Stimulated activated naive B cell treated with anti-CD40 and anti-IgM and Interleukin-4, amounts not matched to agents 10 μg/mL and 1 μg/mL and 100 μg/mL, for 72 hours (primary cell): ENCODE results near the gene TGFBRAP1.

Experiments
- ATAC-seq, 2 donors: fragments of 150-1000 bp; cut with Tn5 transposase; replicated peaks; 2 replicates each; pipeline ENCODE4 v1.10.0; 2021; ENCODE audit warnings: moderate library complexity in 1 of 2
- DNase-seq: peaks from one replicate; pipeline ENCODE4 v3.0.0; 2021
- H3K27ac Mint-ChIP-seq: one replicate; pipeline ENCODE4 v1.8.0; 2022; ENCODE audit warnings: mild to moderate bottlenecking, mixed read lengths
- H3K27me3 Mint-ChIP-seq, 2 donors: one replicate each; pipeline ENCODE4 v1.8.0; 2022; ENCODE audit warnings: mixed read lengths in 2 of 2
- H3K36me3 Mint-ChIP-seq, 2 donors: one replicate each; pipeline ENCODE4 v1.8.0; 2022; ENCODE audit warnings: mixed read lengths in 2 of 2, mild to moderate bottlenecking in 1 of 2
- H3K4me1 Mint-ChIP-seq, 2 donors: one replicate each; pipeline ENCODE4 v1.8.0; 2022; ENCODE audit warnings: mixed read lengths in 2 of 2, mild to moderate bottlenecking in 1 of 2
- H3K4me3 Mint-ChIP-seq, 2 donors: one replicate each; pipeline ENCODE4 v1.8.0; 2022; ENCODE audit warnings: mild to moderate bottlenecking in 2 of 2, mixed read lengths in 2 of 2, moderate library complexity in 1 of 2
- H3K9me3 Mint-ChIP-seq, 2 donors: one replicate each; pipeline ENCODE4 v1.8.0; 2022; ENCODE audit warnings: mixed read lengths in 2 of 2, mild to moderate bottlenecking in 1 of 2

The TGFBRAP1 gene

GRCh38 chr2:105315314-105315713, 14.2 kb downstream of the TGFBRAP1 start:
- peak overlapping the region; percentile 88 for H3K27ac Mint-ChIP-seq
- ATAC-seq (peak; percentile 28 to 53), DNase-seq (no peak)
- H3K4me1 Mint-ChIP-seq, result peaks cover 25 to 38% of the 10 kb centered on the region in 2 donors
- H3K9me3 Mint-ChIP-seq, result peaks cover under 1 to 1% of the 10 kb centered on the region in 2 donors
- peaks cover 10 to 19% of the 10 kb centered on the region in 2 donors for H3K36me3 Mint-ChIP-seq
- no peaks in the 10 kb centered on the region for H3K27me3 Mint-ChIP-seq
- no peak overlapping the region for H3K4me3 Mint-ChIP-seq

DNA sequence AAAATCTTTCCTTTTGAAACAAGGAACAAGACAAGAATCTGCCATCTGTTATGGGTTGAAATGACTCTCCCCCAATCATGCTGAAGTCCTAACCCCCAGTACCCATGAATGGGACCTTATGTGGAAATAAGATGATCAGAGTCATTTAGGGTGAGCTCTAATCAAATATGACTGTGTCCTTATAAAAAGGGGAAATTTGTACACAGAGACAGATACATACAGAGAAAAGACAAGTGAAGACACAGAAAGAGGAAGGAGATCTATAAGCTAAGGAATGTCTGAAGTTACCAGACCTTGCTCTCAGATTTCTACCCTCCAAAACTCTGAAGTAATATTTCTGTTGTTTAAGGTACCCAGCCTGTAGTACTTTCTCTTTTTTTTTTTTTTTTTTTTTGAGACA, 15.7 kb downstream of the TGFBRAP1 start:
- H3K27me3 Mint-ChIP-seq, result no peaks in the 10 kb centered on the region
- H3K9me3 Mint-ChIP-seq, result peaks cover 3 to 4% of the 10 kb centered on the region in 2 donors
- DNase-seq, result no peak
- ATAC-seq, result peak; percentile 93
- H3K36me3 Mint-ChIP-seq, result peaks cover 12 to 22% of the 10 kb centered on the region in 2 donors
- peaks cover 27 to 41% of the 10 kb centered on the region in 2 donors for H3K4me1 Mint-ChIP-seq
- no peak overlapping the region for H3K4me3 Mint-ChIP-seq
- peak overlapping the region; percentile 43 for H3K27ac Mint-ChIP-seq

DNA sequence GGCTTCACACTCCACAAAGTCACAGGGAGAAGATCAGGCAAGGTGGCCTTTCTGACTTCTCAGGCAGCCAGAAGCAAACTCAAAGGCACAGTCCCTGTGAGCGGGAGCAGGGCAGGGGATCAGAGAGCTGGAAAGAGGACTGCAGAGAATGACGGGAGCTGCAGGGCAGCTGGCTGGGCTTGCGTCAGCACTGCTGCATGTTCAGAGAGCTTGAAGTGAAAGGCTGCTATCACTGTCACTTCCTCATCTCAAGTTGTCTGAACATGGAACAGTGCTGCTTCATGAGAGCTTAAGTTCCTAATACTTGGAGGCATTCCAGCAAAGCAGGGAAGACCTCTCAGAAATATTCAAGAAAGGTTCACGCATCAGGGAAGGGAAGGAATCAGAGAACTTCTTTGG, 20.4 kb downstream of the TGFBRAP1 start:
- H3K27me3 Mint-ChIP-seq, result no peaks in the 10 kb centered on the region
- peaks cover 20 to 38% of the 10 kb centered on the region in 2 donors for H3K4me1 Mint-ChIP-seq
- peaks cover 3 to 4% of the 10 kb centered on the region in 2 donors for H3K9me3 Mint-ChIP-seq
- peaks cover 31 to 34% of the 10 kb centered on the region in 2 donors for H3K36me3 Mint-ChIP-seq
- DNase-seq, result no peak
- ATAC-seq, result peak; percentile 62 to 73
- no peak overlapping the region for H3K4me3 Mint-ChIP-seq
- H3K27ac Mint-ChIP-seq, result no peak overlapping the region

DNA sequence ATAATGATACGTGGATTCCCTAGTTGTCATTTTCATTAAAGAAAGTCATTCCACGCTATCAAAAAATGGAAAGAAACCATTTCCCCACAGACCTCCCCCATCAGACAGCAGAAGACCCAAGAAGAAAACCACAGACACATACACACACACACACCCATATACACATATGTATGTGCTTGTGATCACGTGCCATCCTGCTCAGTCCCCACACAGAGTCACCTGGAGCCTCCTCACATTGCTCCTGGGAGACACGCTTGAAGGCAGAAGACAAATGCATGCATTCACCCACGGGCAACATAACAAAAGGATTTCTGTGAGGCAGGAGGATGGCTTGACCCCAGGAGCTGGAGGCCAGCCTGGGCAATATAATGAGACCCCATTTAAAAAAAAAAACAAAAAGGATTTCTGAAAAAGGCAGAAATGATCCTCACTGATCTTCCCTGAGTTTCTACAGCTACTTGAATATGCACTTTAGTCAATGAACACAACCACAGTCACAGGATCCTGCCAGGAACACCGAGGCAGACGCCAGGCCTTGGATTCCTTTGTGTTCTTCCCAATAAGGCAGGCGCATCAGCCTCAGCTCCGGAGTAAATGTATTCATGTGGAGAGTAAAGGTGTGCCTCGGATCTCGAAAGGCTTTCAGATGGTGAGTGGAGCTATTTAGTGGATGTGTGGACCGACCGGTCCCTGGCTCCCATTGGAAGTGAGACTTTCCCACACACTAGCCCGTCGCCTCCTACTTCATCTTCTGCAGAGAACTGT, 21.0 kb downstream of the TGFBRAP1 start:
- peaks cover 18 to 41% of the 10 kb centered on the region in 2 donors for H3K4me1 Mint-ChIP-seq
- no peak for DNase-seq
- H3K4me3 Mint-ChIP-seq, result no peak overlapping the region
- no peak overlapping the region for H3K27ac Mint-ChIP-seq
- no peak for ATAC-seq
- no peaks in the 10 kb centered on the region for H3K27me3 Mint-ChIP-seq
- H3K36me3 Mint-ChIP-seq, result peaks cover 31 to 36% of the 10 kb centered on the region in 2 donors
- peaks cover 3 to 4% of the 10 kb centered on the region in 2 donors for H3K9me3 Mint-ChIP-seq

GRCh38 chr2:105307962-105308361, 21.6 kb downstream of the TGFBRAP1 start:
- peaks cover 16 to 40% of the 10 kb centered on the region in 2 donors for H3K4me1 Mint-ChIP-seq
- H3K36me3 Mint-ChIP-seq, result peaks cover 31 to 36% of the 10 kb centered on the region in 2 donors
- no peaks in the 10 kb centered on the region for H3K27me3 Mint-ChIP-seq
- H3K27ac Mint-ChIP-seq, result no peak overlapping the region
- no peak for ATAC-seq
- no peak for DNase-seq
- no peak overlapping the region for H3K4me3 Mint-ChIP-seq
- peaks cover 3 to 4% of the 10 kb centered on the region in 2 donors for H3K9me3 Mint-ChIP-seq

- H3K4me3 Mint-ChIP-seq, result no peak overlapping the region
- DNase-seq, result no peak
- peaks cover 3 to 4% of the 10 kb centered on the region in 2 donors for H3K9me3 Mint-ChIP-seq
- H3K4me1 Mint-ChIP-seq, result peaks cover 17 to 38% of the 10 kb centered on the region in 2 donors
- peaks cover 31 to 36% of the 10 kb centered on the region in 2 donors for H3K36me3 Mint-ChIP-seq
- no peak for ATAC-seq
- H3K27me3 Mint-ChIP-seq, result no peaks in the 10 kb centered on the region
- H3K27ac Mint-ChIP-seq, result no peak overlapping the region
These were observed 22.0 kb downstream of the TGFBRAP1 start for GRCh38 chr2:105307550-105307949.

- no peak for DNase-seq
- Mint-ChIP-seq H3K27me3 (no peaks in the 10 kb centered on the region), H3K27ac (no peak overlapping the region), H3K4me3 (no peak overlapping the region), H3K9me3 (peaks cover 3 to 4% of the 10 kb centered on the region in 2 donors), H3K4me1 (peaks cover 18 to 40% of the 10 kb centered on the region in 2 donors), H3K36me3 (peaks cover 33 to 39% of the 10 kb centered on the region in 2 donors)
- ATAC-seq, result no peak
These were observed 22.4 kb downstream of the TGFBRAP1 start for GRCh38 chr2:105307146-105307545.

GRCh38 chr2:105301646-105302045, 27.9 kb downstream of the TGFBRAP1 start:
- Mint-ChIP-seq H3K4me1 (peaks cover 3 to 15% of the 10 kb centered on the region in 2 donors), H3K36me3 (peaks cover 27 to 34% of the 10 kb centered on the region in 2 donors), H3K4me3 (no peak overlapping the region), H3K27me3 (no peaks in the 10 kb centered on the region), H3K9me3 (no peaks in the 10 kb centered on the region), H3K27ac (no peak overlapping the region)
- no peak for DNase-seq
- ATAC-seq, result no peak

DNA sequence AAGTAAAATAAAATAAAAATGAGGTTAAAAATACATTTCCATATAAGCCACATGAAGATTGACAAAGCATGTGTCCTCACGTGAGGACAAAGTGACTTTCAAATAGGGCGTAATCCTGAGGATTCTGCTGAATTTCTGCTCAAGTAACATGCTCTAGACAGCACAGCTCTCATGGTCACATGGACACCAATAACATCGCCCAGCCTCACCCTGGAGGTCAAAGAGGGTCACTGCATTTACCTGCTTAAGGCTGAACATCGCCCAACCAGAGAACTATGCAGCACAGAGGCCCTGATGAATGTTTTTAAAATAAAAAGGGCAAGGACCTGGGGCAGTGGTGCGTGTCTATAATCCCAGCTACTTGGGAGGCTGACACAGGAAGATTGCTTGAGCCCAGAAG, 30.2 kb downstream of the TGFBRAP1 start:
- DNase-seq, result no peak
- Mint-ChIP-seq H3K9me3 (no peaks in the 10 kb centered on the region), H3K27me3 (no peaks in the 10 kb centered on the region), H3K27ac (no peak overlapping the region), H3K4me1 (peaks cover 3 to 14% of the 10 kb centered on the region in 2 donors), H3K36me3 (peaks cover 33 to 34% of the 10 kb centered on the region in 2 donors), H3K4me3 (no peak overlapping the region)
- ATAC-seq, result peak in 1 of 2 donors; percentile 57

- Mint-ChIP-seq H3K4me3 (no peak overlapping the region), H3K9me3 (no peaks in the 10 kb centered on the region), H3K27me3 (no peaks in the 10 kb centered on the region), H3K27ac (no peak overlapping the region), H3K36me3 (peaks cover 38 to 39% of the 10 kb centered on the region in 2 donors), H3K4me1 (peaks cover 5 to 8% of the 10 kb centered on the region in 2 donors)
- no peak for DNase-seq
- ATAC-seq, result no peak
These were observed 31.5 kb downstream of the TGFBRAP1 start for GRCh38 chr2:105298017-105298416.

DNA sequence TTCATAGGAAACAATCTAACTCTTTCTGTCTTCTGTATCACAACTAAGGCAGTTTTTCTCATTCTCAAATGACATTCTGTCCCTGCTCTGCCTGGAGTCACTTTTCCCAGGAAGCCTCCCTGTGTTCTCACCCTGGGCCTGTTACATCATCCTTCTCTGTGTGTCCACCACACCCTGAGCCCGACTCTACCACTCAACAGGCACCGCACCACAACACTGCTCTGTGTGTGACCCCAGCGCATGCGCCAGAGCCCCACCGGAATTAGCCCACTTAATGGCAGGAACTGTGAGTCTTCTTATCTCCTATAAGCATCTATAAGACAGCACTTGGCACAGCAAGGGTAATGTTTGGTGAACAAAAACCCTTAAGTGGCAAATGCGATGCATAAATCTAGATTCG, 32.3 kb downstream of the TGFBRAP1 start:
- ATAC-seq, result no peak
- no peaks in the 10 kb centered on the region for H3K27me3 Mint-ChIP-seq
- no peak for DNase-seq
- H3K36me3 Mint-ChIP-seq, result peaks cover 43 to 44% of the 10 kb centered on the region in 2 donors
- peaks cover 3 to 7% of the 10 kb centered on the region in 2 donors for H3K4me1 Mint-ChIP-seq
- no peak overlapping the region for H3K27ac Mint-ChIP-seq
- no peaks in the 10 kb centered on the region for H3K9me3 Mint-ChIP-seq
- no peak overlapping the region for H3K4me3 Mint-ChIP-seq

DNA sequence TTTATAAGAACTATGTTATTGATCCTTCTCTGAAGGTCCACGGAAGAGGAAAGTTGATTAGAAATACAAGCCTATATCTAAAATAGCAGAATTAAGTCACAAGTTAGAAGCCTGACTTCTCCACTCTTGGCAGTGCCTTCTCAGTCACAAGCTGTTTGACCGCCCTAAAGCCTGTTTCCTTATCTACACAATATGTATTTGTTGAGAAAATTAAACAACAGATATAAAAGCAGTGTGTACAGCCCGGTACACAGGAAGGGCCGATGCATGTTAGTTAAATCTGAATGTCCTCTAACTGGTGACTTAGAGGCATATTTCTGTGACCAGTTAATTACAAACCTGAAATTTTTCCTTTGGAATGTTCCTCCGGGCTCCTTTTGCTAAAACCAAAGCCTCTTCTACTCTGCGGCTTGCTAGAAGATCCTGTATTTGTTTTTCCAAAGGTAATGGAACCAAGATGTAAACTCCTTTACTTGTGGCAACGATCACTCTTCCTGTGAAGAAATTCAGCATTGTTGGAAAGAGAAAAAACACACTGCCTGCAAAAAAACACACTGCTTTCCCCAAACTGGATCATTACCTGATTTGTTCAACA, 33.4 kb downstream of the TGFBRAP1 start:
- H3K4me3 Mint-ChIP-seq, result no peak overlapping the region
- H3K27me3 Mint-ChIP-seq, result no peaks in the 10 kb centered on the region
- no peaks in the 10 kb centered on the region for H3K9me3 Mint-ChIP-seq
- peaks cover 51% of the 10 kb centered on the region in 2 donors for H3K36me3 Mint-ChIP-seq
- H3K27ac Mint-ChIP-seq, result no peak overlapping the region
- H3K4me1 Mint-ChIP-seq, result peaks cover 0 to 2% of the 10 kb centered on the region in 2 donors
- no peak for DNase-seq
- no peak for ATAC-seq

GRCh38 chr2:105294844-105295481, 34.6 kb downstream of the TGFBRAP1 start:
- ATAC-seq (peak; percentile 74 to 80), DNase-seq (peak; percentile 17)
- H3K4me1 Mint-ChIP-seq, result peaks cover 0 to 2% of the 10 kb centered on the region in 2 donors
- H3K36me3 Mint-ChIP-seq, result peaks cover 57 to 59% of the 10 kb centered on the region in 2 donors
- H3K9me3 Mint-ChIP-seq, result no peaks in the 10 kb centered on the region
- H3K4me3 Mint-ChIP-seq, result no peak overlapping the region
- H3K27ac Mint-ChIP-seq, result no peak overlapping the region
- no peaks in the 10 kb centered on the region for H3K27me3 Mint-ChIP-seq

- Mint-ChIP-seq H3K9me3 (no peaks in the 10 kb centered on the region), H3K36me3 (peaks cover 57 to 60% of the 10 kb centered on the region in 2 donors), H3K4me3 (no peak overlapping the region), H3K4me1 (peaks cover 0 to 2% of the 10 kb centered on the region in 2 donors), H3K27ac (no peak overlapping the region), H3K27me3 (no peaks in the 10 kb centered on the region)
- DNase-seq, result no peak
- no peak for ATAC-seq
These were observed 35.5 kb downstream of the TGFBRAP1 start for GRCh38 chr2:105294046-105294445.
